GM11168 (cell line): ENCODE data around the gene LDHAL6A.
"Not testable (repeated sequence)": the region's sequence is repeated elsewhere in the genome, so short reads cannot be mapped to it uniquely, and the experiment has no call there.

Experiments used
- in situ Hi-C: fragments of 300-500 bp; cut with MboI; formaldehyde crosslinking; loops from one replicate; pipeline ENCODE4 v1.12.0; 2022; ENCODE audit warnings: low sequenced_read_pairs; ENCODE audit not compliant: unreplicated experiment

LDHAL6A gene

GRCh38 chr11:18455686-18456372 is at the start of gene LDHAL6A:
TSS of gene LDHAL6A (plus strand) at chr11:18455856. CDS start at chr11:18456681, 825 bp downstream.
- in situ Hi-C loops: no loop called here

DNA sequence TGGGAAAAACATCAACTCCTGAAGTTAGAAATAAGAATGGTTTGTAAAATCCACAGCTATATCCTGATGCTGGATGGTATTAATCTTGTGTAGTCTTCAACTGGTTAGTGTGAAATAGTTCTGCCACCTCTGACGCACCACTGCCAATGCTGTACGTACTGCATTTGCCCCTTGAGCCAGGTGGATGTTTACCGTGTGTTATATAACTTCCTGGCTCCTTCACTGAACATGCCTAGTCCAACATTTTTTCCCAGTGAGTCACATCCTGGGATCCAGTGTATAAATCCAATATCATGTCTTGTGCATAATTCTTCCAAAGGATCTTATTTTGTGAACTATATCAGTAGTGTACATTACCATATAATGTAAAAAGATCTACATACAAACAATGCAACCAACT is 48.3 kb upstream of the LDHAL6A start:
- in situ Hi-C loops: not testable (repeated sequence)

DNA sequence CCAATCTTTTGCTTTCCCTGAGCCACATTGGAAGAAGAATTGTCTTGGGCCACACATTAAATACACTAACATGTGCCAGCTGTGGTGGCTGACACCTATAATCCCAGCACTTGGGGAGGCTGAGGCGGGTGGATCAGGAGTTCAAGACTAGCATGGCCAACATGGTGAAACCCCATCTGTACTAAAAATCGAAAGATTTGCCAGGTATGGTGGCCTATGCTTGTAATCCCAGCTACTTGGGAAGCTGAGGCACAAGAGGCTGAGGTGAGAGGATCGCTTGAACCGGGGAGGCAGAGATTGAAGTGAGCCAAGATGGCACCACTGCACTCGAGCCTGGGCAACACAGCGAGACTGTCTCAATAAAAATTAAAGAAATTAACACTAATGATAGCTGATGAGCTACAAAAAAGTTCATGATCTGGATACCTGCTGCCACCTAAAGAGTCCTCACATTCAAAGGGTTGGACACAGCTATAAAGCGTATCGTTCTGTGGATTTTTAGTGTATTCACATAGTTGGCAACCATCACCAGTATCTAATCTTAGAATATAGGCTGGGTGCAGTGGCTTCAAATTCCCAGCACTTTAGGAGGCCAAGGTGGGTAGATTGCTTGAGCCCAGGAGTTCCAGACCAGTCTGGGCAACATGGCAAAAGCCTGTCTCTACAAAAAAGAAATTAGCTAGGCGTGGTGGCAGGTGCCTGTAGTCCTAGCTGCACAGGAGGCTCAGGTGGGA is 46.9 kb upstream of the LDHAL6A start:
- in situ Hi-C loops: no loop called here

- in situ Hi-C loops: no loop called here
These were observed 39.2 kb upstream of the LDHAL6A start for GRCh38 chr11:18416459-18416858.

DNA sequence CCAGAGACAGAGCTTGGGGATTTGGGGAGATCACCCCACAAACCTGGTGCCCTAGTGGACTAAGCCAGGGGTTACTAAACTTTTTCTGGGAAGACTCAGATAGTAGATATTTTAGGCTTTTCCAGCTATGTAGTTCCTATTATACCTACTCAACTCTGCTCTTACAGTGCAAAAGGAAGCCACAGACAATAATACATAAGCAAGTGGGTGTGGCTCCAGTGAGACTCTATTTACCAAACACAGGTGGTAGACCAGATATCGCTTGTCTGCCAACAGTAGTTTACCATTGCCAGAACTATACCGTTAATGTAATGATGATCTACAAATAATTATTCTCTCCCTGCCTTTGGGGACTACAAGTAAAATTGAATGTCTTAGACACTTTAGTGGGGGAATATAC is 36.6 kb upstream of the LDHAL6A start:
- in situ Hi-C loops: no loop called here

- in situ Hi-C loops: no loop called here
These were observed 35.6 kb upstream of the LDHAL6A start for GRCh38 chr11:18420067-18420466.

- in situ Hi-C loops: no loop called here
These were observed 28.4 kb upstream of the LDHAL6A start for GRCh38 chr11:18427240-18427639.

DNA sequence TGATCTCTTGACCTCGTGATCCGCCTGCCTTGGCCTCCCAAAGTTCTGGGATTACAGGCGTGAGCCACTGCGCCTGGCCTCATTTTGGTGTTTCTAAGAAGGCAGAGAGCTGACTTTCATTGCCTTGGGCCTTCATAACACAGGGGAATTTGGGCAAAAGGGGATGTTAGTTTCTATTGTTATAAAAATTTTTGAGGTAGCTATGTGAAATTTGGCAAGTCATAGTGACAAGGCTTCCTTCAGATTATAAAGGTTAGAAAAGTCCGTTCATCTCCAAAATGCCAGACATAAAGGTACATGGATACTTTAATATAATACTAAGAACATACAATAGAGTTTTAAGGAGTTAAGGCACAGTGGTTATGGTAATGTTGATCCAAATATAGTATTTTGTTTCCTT is 26.3 kb upstream of the LDHAL6A start:
- in situ Hi-C loops: no loop called here

DNA sequence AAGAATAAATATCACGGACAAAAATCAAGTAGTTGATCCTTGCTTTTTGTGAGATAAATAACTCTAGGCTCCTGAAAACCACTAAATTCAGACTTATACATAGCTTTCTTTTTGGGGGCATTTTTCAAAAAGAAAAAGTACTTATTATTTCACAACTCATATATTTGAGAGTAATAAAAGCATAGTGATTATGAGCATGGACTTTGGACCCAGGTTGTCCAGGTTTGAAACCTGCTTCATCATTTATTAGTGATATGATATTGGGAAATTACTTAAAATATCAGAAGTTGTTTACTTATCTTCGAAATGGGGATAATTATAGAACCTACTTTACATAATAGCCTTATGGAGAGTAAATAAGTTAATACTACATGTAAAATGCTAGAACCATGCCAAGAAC is 17.0 kb upstream of the LDHAL6A start:
- in situ Hi-C loops: no loop called here

GRCh38 chr11:18449251-18449650 is 6.4 kb upstream of the LDHAL6A start:
- in situ Hi-C loops: no loop called here

- in situ Hi-C loops: no loop called here
These were observed 2.7 kb upstream of the LDHAL6A start for GRCh38 chr11:18452927-18453326.

DNA sequence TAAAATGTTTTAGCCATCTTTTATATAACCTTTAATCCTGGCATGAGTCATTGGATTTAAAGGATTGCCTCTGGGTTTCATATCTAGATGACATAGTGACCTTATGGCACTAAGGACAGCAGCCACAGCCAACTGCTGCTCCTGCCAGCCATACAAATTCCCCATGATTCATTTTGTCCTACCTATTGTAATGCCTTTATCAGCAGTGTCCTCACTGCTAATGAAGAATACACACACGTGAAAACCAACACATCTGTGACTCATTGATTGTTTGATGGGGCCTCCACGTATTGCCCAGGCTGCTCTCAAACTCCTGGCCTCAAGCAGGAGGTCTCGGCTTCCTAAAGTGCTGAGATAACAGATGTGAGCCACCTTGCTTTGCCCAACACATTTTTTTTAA is 1.8 kb downstream of the LDHAL6A start:
- in situ Hi-C loops: no loop called here

GRCh38 chr11:18459634-18460033 is 4.0 kb downstream of the LDHAL6A start:
- in situ Hi-C loops: no loop called here

DNA sequence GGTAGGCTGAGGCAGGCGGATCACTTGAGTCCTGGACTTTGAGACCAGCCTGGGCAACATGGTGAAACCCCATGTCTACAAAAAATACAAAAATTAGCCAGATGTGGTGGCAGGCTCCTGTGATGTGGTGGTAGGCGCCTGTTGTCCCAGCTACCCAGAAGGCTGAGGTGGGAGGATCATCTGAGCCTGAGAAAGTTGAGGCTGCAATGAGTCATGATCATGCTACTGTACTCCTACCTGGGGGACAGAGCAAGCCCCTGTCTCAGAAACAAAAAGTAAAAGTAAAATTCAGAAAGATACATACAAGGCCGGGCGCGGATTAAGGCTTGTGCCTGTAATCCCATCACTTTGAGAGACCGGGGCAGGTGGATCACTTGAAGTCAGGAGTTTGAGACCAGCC is 6.3 kb downstream of the LDHAL6A start:
- in situ Hi-C loops: no loop called here

- in situ Hi-C loops: no loop called here
These were observed 7.8 kb downstream of the LDHAL6A start for GRCh38 chr11:18463439-18463838.

DNA sequence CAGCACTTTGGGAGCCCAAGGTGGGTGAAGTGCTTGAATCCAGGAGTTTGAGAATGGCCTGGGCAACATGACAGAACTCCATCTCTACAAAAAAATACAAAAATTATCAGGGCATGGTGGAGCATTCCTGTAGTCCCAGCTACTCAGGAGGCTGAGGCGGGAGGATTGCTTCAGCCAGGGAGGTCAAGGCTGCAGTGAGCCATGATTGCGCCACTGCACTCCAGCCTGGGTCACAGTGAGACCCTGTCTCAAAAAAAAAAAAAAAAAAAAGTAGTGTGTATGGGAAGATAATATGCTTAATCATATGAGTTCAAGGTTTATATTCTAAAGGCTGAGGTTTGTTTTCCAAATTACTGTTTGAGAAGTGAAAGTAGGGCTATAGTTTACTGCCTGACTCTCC is 10.7 kb downstream of the LDHAL6A start:
- in situ Hi-C loops: no loop called here

- in situ Hi-C loops: no loop called here
These were observed 12.4 kb downstream of the LDHAL6A start for GRCh38 chr11:18468059-18468458.

- in situ Hi-C loops: no loop called here
These were observed 13.3 kb downstream of the LDHAL6A start for GRCh38 chr11:18468961-18469360.

- in situ Hi-C loops: no loop called here
These were observed 16.3 kb downstream of the LDHAL6A start for GRCh38 chr11:18471995-18472394.

GRCh38 chr11:18472587-18472986 is 16.9 kb downstream of the LDHAL6A start:
- in situ Hi-C loops: no loop called here

- in situ Hi-C loops: no loop called here
These were observed 23.4 kb downstream of the LDHAL6A start for GRCh38 chr11:18479063-18479462.
